GM20000 (cell line): ENCODE results near the gene SYT12.

Experiments used
- DNase-seq: peaks from one replicate; pipeline ENCODE4 v3.0.0; 2012; ENCODE audit warnings: low spot score
- CTCF ChIP-seq: IDR thresholded peaks from 2 replicates; pipeline ENCODE4 v1.5.1; 2012; ENCODE audit warnings: mild to moderate bottlenecking, control low read depth; ENCODE audit errors: extremely low read depth, missing control alignments

Gene SYT12

GRCh38 chr11:67014343-67014742, 8.6 kb upstream of the SYT12 start:
- DNase-seq: no peak
- TF ChIP-seq CTCF: no peak

- no peak for DNase-seq
- TF ChIP-seq CTCF: no peak
Observed at GRCh38 chr11:67015048-67015447, 7.9 kb upstream of the SYT12 start.

DNA sequence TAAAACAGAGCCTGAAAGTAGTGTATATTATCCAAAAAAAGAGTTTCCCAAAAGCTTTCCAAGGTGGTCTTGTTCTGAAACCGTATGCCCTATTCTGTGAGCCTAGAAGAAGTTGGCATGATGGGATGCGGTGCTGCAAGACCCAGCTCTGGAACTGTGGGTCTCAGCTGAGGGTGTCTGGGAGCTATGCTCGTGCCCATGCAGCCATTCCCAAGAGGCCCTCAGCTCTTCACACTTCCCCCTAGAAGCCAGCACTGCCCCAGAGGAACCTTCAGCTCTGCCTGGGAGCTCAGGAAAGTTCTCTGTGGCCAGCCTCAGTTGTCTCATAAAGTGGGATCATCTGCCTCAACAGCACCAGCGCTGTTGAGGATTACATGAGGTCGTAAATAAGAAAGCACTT, 6.4 kb upstream of the SYT12 start:
- no peak for DNase-seq
- no peak for TF ChIP-seq CTCF

GRCh38 chr11:67020949-67021348, 2.0 kb upstream of the SYT12 start:
- no peak for DNase-seq
- TF ChIP-seq CTCF: no peak

- no peak for TF ChIP-seq CTCF
- DNase-seq: no peak
Observed at GRCh38 chr11:67022341-67022933, 497 bp upstream of the SYT12 start.

- no peak for TF ChIP-seq CTCF
- no peak for DNase-seq
Observed at GRCh38 chr11:67023957-67024353, 1.0 kb downstream of the SYT12 start.

GRCh38 chr11:67024410-67024809, 1.5 kb downstream of the SYT12 start:
- no peak for DNase-seq
- no peak for TF ChIP-seq CTCF
